Measurements from ENCODE around the gene FHIT.

The FHIT gene

DNA sequence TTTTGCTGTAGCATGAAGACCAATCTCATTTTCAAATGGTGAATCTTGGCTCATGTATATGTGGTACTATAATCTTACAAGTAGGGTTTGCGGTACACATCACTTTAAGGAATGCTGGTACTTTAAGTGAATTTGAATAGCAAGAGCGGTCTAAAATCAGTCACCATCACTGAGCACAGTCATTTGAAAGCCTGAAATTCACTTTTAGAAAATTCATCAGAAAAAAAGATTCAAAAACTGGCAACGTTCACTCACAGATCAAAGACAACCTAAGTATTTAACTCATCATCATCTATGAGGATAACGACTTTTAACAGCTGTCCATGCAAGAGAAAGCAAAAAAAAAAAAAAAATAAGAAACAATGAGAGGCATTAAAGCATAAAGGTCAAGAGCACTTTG is 111.6 kb downstream of the FHIT start:
- H3K36me3 Mint-ChIP-seq (ENCODE audit: low read depth) = no peaks in the 10 kb centered on the region
- no peaks in the 10 kb centered on the region for H3K9me3 Mint-ChIP-seq
- H3K27me3 Mint-ChIP-seq = no peaks in the 10 kb centered on the region
- H3K4me1 Mint-ChIP-seq (ENCODE audit: low read depth) = no peaks in the 10 kb centered on the region
- DNase-seq = no peak
- H3K27ac Mint-ChIP-seq = no peak overlapping the region
- no peak overlapping the region for H3K4me3 Mint-ChIP-seq

DNA sequence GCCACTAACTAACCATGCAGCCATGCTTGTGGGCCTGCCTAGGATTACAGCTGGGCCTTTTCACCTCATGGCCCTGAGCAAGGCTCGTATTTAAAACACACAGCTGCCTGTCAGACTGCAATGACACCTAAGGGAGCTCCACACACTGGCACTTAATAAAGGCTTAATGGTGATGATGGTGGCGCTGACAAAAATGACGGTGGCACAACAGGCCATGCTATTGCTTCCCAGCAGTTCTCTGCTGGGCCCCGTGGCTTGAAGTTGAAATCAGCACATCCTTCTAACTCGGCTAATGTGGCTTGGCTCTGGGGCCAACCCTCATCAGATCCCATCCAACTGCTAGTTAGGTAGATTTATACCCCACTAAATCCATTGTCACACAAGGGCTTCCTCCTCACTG is 112.9 kb downstream of the FHIT start:
- no peaks in the 10 kb centered on the region for H3K27me3 Mint-ChIP-seq
- no peaks in the 10 kb centered on the region for H3K36me3 Mint-ChIP-seq (ENCODE audit: low read depth)
- no peaks in the 10 kb centered on the region for H3K9me3 Mint-ChIP-seq
- DNase-seq = no peak
- no peaks in the 10 kb centered on the region for H3K4me1 Mint-ChIP-seq (ENCODE audit: low read depth)
- H3K4me3 Mint-ChIP-seq = no peak overlapping the region
- H3K27ac Mint-ChIP-seq = no peak overlapping the region

DNA sequence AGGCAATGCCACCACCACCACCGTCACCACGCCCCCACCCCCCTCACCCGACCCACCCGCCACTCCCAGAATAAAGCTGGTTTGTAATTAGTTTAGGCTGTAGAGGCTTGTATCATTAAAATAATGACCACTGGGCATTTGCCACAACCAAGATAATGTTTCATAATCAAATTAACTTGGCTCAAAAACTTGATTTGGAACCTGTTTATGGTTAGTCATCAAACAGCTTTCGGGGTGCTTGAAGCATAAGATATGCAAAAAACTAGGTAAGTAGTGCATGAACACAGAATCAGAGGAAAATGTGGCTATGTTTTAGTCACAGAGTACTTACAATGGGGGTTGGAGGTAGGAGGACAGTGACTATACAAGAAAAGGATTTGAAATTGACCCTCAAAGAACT is 115.1 kb downstream of the FHIT start:
- Mint-ChIP-seq H3K9me3 (no peaks in the 10 kb centered on the region), H3K36me3 (ENCODE audit: low read depth) (no peaks in the 10 kb centered on the region), H3K4me1 (ENCODE audit: low read depth) (no peaks in the 10 kb centered on the region), H3K27me3 (no peaks in the 10 kb centered on the region), H3K27ac (no peak overlapping the region), H3K4me3 (no peak overlapping the region)
- no peak for DNase-seq

DNA sequence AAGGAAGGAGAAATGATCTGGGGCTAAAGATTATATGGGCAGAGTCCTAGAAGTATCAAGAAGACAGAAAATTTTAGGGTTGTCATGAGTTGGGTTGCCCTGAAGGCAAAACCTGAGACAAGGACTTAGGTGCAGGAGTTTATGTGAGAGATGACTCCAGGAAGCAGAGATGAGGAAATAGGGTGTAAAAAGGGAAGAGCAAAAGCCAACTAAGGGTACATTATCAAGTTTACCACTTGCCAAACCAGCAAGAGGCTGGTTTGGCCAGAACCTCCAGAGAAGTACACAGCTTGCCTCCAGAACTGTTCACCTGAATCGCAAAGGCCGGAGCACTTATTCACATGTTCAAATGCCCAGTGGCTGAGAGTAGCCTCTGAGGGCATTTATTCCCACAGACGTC is 116.7 kb downstream of the FHIT start:
- DNase-seq = no peak
- H3K27ac Mint-ChIP-seq = no peak overlapping the region
- no peaks in the 10 kb centered on the region for H3K36me3 Mint-ChIP-seq (ENCODE audit: low read depth)
- H3K4me1 Mint-ChIP-seq (ENCODE audit: low read depth) = no peaks in the 10 kb centered on the region
- no peaks in the 10 kb centered on the region for H3K9me3 Mint-ChIP-seq
- H3K27me3 Mint-ChIP-seq = no peaks in the 10 kb centered on the region
- H3K4me3 Mint-ChIP-seq = no peak overlapping the region

DNA sequence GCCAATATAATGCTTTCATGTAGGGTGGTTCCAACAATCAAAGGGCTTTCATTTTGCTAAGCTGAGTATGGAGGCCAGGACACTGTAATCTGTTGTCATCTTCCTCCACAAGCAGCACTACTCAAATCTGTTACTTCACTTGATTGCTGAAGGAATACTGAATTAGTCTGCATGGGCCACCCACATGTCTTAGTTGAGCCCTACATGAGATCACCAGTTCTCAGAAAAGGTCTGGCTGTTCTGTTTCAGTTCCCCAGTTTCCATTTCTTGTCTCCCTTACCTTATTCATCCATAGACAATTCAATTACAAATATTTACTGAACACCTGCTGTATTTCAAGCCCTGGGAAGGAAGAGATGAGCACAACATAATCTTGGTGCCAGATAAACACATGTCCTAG is 119.2 kb downstream of the FHIT start:
- Mint-ChIP-seq H3K27ac (no peak overlapping the region), H3K4me1 (ENCODE audit: low read depth) (no peaks in the 10 kb centered on the region), H3K4me3 (no peak overlapping the region), H3K36me3 (ENCODE audit: low read depth) (no peaks in the 10 kb centered on the region), H3K9me3 (no peaks in the 10 kb centered on the region), H3K27me3 (no peaks in the 10 kb centered on the region)
- DNase-seq = no peak

DNA sequence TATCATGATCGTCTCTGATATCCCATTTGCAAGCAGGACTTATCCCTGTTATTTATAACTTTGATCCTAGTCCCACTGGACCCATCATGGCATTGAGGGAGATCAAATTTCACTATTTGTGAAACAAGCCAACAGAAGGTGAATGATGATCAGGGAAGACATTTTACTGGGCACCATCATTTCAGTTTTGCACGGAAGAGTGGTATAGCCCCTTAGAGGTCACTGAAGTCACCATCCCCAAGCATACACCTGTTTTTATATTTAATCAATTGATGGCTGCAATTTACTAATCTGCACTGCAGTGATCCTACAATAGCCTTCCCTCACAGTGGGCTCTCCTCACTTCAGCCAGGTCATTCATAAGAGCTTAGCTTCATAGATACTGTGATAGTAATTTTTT is 132.4 kb downstream of the FHIT start:
- peaks cover 10% of the 10 kb centered on the region for H3K9me3 Mint-ChIP-seq
- no peaks in the 10 kb centered on the region for H3K27me3 Mint-ChIP-seq
- H3K4me1 Mint-ChIP-seq (ENCODE audit: low read depth) = no peaks in the 10 kb centered on the region
- no peak for DNase-seq
- H3K36me3 Mint-ChIP-seq (ENCODE audit: low read depth) = no peaks in the 10 kb centered on the region
- H3K27ac Mint-ChIP-seq = no peak overlapping the region
- no peak overlapping the region for H3K4me3 Mint-ChIP-seq

DNA sequence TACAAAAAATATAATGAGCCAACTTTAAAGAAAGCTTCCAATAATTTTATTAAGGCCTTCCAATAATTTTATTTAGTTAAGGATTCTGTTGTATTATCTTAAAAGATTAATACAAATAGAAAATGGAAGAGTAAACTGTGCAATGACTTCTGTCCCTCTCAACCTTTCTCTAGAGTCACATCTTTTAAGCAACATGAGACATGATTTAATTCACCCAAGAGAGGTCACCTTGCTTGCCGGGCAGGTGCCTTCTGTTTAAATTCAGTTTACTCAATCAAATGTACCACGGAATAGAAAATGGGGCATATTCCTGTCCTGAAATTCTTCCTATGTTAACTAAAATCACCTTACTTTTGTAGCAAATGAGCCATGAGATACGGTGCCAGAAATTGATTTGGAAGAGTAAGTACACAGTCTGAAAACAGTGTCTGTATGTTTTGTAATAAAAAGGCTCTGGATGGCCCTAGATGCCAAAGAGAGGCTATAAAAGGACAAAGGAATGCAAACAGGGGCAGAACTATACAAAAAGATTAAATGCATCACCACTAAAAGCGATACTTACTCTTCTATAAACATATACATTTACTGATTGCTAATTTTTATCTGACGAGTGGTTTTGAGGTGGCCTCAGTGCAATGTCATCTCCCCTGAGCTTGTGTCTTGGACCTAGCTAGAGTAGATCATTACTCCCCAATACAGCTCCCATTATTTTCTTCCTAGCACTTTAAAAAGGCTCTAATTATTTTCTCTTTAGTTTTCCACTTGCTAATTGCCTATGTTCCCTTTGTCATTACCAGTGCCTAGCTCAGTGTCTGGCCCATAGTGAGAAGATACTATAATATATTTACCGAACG is 134.0 kb downstream of the FHIT start:
- DNase-seq = no peak
- H3K36me3 Mint-ChIP-seq (ENCODE audit: low read depth) = no peaks in the 10 kb centered on the region
- no peak overlapping the region for H3K27ac Mint-ChIP-seq
- peaks cover 2% of the 10 kb centered on the region for H3K9me3 Mint-ChIP-seq
- H3K27me3 Mint-ChIP-seq = no peaks in the 10 kb centered on the region
- H3K4me3 Mint-ChIP-seq = no peak overlapping the region
- H3K4me1 Mint-ChIP-seq (ENCODE audit: low read depth) = peaks cover 4% of the 10 kb centered on the region

DNA sequence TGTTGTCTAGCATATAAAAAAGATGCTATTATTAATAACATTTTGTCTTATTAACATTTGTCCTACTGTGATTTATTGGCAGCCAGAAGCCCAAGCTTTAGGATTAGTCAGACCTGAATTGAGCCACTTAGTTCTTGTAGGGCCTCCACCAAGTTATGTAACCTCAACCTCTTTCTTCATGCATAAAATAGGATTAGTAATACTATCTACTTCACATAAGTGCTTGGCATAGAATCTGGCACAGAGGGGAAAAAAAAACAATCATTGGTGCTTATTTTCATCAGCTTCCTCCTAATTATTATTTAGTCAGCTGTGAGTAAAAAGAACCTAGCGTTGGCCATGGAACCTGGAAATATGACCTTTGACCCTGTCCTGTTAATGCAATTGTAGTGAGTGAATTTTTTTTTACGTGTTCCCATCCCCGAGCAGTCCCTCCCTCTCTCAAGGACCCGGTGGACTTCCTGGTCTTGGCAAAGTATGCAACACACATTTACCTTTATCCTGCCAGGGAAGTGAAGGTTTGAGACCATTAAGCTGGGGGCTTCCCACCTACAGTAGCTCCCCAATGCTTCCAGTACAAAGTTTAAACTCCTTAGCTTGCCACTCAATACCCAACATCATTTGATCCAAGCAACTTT is 136.8 kb downstream of the FHIT start:
- H3K27ac Mint-ChIP-seq = no peak overlapping the region
- H3K27me3 Mint-ChIP-seq = no peaks in the 10 kb centered on the region
- H3K4me3 Mint-ChIP-seq = no peak overlapping the region
- no peaks in the 10 kb centered on the region for H3K9me3 Mint-ChIP-seq
- peaks cover 10% of the 10 kb centered on the region for H3K4me1 Mint-ChIP-seq (ENCODE audit: low read depth)
- no peaks in the 10 kb centered on the region for H3K36me3 Mint-ChIP-seq (ENCODE audit: low read depth)
- DNase-seq = no peak

DNA sequence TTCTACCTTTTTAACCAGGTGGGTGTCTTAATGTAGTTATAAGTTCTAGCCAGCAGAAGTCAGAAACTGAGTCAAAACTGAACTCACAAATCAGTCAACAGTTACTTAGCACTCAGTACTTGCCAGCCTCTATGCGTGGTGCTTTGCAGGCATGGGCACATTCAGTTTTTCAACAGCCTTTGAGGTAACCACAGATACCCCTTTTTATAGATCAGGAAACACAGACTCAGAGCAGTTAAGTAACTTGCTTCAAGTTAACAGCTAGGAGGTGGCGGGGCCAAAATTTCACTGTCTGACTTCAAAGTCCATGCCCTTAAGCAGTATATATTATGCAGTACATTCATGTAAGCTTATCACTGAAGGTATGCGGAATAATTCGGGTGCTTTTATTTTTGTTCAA is 139.4 kb downstream of the FHIT start:
- Mint-ChIP-seq H3K9me3 (no peaks in the 10 kb centered on the region), H3K27me3 (peaks cover 2% of the 10 kb centered on the region), H3K4me1 (ENCODE audit: low read depth) (peaks cover 10% of the 10 kb centered on the region), H3K4me3 (no peak overlapping the region), H3K36me3 (ENCODE audit: low read depth) (no peaks in the 10 kb centered on the region), H3K27ac (no peak overlapping the region)
- DNase-seq = no peak

DNA sequence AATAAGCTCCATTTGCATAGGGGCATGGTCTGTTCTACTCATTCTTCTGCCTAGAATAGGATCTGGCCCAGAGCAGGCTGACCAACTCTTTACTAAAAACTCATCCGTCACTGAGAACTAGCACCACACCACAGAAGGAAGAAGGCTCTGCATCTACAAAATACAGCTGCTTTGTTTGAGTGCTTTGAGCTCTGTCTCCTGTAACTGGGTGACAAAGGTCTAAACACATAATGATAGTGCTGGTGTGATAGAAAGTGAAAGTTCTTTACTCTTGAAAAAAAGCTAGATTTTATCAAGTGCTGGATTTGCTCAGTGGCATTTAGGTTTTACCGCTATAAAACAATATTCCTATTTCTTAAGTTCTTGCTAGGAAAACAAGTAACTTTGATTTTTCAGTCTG is 140.7 kb downstream of the FHIT start:
- H3K27ac Mint-ChIP-seq = no peak overlapping the region
- peaks cover 10% of the 10 kb centered on the region for H3K4me1 Mint-ChIP-seq (ENCODE audit: low read depth)
- H3K27me3 Mint-ChIP-seq = peaks cover 2% of the 10 kb centered on the region
- no peak for DNase-seq
- H3K9me3 Mint-ChIP-seq = peaks cover 3% of the 10 kb centered on the region
- no peaks in the 10 kb centered on the region for H3K36me3 Mint-ChIP-seq (ENCODE audit: low read depth)
- no peak overlapping the region for H3K4me3 Mint-ChIP-seq

DNA sequence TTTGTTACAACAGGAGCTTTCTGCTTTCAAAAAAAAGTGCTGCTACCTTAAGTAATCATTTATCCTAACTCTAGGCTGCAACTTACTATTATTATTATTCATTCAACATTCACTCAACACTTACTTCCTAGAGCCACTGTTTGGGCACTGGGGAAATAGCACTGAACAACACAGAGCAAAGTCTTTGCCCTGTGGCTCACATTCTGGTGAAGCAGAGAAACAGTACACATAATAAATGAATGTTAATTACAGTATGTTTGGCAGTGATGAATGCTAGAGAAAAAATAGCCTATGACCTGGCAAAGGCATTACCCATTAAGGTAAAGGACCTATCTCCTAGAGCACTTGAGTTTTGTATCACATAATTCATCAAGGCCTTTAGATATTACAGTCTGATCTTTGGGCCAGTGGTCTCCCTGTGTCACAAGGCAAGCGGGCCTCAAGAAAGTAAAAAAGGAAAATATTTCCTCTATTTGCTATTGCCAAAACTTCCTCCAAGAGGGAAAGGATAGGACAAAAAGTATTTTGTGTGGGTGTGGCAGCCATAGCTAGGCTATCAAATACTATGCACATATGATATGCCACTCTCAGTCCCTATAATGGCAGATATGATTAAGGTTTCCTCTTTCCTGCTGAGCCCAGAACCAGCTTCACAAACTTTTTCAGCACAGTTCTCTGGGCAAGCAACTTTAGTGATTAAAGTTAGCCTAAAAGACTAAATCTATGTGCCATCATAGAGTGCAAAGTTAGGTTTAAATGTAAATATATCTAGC is 142.8 kb downstream of the FHIT start:
- peaks cover 2% of the 10 kb centered on the region for H3K27me3 Mint-ChIP-seq
- peaks cover 10% of the 10 kb centered on the region for H3K4me1 Mint-ChIP-seq (ENCODE audit: low read depth)
- no peak overlapping the region for H3K27ac Mint-ChIP-seq
- DNase-seq = no peak
- H3K9me3 Mint-ChIP-seq = peaks cover 3% of the 10 kb centered on the region
- H3K4me3 Mint-ChIP-seq = no peak overlapping the region
- no peaks in the 10 kb centered on the region for H3K36me3 Mint-ChIP-seq (ENCODE audit: low read depth)

DNA sequence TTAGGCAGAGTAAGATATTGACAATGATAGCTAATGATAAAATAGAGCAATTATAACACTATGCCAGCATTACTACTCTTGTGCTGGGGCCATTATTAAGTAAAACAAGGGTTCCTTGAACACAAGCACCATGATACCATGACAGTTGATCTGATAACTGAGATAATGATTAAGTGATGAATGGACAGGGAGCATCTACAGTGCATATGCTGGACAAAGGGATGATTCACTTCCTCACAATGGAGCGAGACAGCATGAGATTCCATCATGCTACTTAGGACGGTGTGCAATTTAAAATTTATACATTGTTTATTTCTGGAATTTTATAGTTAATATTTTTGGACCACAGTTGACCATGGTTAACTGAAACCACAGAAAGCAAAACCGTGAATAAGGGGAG is 156.6 kb downstream of the FHIT start:
- no peaks in the 10 kb centered on the region for H3K36me3 Mint-ChIP-seq (ENCODE audit: low read depth)
- DNase-seq = no peak
- H3K27ac Mint-ChIP-seq = no peak overlapping the region
- peaks cover 2% of the 10 kb centered on the region for H3K9me3 Mint-ChIP-seq
- no peaks in the 10 kb centered on the region for H3K27me3 Mint-ChIP-seq
- no peak overlapping the region for H3K4me3 Mint-ChIP-seq
- no peaks in the 10 kb centered on the region for H3K4me1 Mint-ChIP-seq (ENCODE audit: low read depth)

DNA sequence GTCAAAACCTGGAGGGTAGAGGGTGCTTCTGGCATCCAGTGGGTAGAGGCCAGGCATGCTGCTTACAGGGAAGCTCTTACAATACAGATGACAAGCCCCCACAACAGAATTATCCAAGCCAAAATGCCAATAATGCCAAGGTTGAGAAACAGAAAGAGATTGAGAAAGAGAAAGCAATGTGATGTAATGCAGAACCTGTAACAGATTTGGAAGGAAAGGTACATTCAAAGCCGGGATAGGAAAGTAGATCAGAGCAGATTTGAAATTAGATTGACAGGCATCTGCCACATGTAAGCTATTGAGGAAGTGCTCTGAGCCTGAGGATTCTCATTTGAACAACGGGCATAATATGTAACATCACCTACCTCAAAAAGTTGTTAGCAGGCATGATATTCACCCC is 157.9 kb downstream of the FHIT start:
- Mint-ChIP-seq H3K27me3 (no peaks in the 10 kb centered on the region), H3K4me1 (ENCODE audit: low read depth) (no peaks in the 10 kb centered on the region), H3K9me3 (peaks cover 2% of the 10 kb centered on the region)

DNA sequence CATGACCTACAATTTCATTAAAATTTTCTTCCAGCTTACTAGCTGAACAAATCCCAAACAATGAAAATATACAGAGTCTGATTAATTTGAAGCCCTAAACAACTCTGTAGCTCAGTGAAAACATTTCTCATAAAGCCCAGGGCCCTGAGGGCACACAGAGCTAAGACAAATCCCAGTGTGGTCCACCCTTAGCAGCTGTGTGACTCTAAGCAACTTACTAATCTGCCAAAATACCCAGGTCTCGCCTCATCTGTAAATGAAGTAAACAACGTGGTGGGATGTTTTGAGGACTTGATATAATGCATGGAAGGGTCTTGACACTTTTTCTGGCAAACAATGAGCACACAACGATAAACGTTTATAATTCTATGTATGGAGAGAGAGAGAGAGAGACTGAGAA is 158.4 kb downstream of the FHIT start:
- Mint-ChIP-seq H3K27ac (no peak overlapping the region), H3K4me1 (ENCODE audit: low read depth) (no peaks in the 10 kb centered on the region), H3K36me3 (ENCODE audit: low read depth) (no peaks in the 10 kb centered on the region), H3K9me3 (peaks cover 2% of the 10 kb centered on the region), H3K27me3 (no peaks in the 10 kb centered on the region), H3K4me3 (no peak overlapping the region)
- no peak for DNase-seq

More for the DNA sequence above, 157.9 kb downstream of the FHIT start:
- no peak for DNase-seq
- Mint-ChIP-seq H3K4me3 (no peak overlapping the region), H3K27ac (no peak overlapping the region), H3K36me3 (ENCODE audit: low read depth) (no peaks in the 10 kb centered on the region)

All from activated T-cell treated with anti-CD3 and anti-CD28 coated beads, Interleukin-2, amount 50 U/mL, for 24 hours (primary cell).